Brain pericyte (primary cell): ENCODE data around the gene MARCHF10.
"Not testable (repeated sequence)": the region's sequence is repeated elsewhere in the genome, so short reads cannot be mapped to it uniquely, and the experiment has no call there.

Experiments
- DNase-seq: peaks from one replicate; pipeline ENCODE4 v3.0.0-alpha.2; 2012; ENCODE audit warnings: low read depth, low spot score

Gene MARCHF10

DNA sequence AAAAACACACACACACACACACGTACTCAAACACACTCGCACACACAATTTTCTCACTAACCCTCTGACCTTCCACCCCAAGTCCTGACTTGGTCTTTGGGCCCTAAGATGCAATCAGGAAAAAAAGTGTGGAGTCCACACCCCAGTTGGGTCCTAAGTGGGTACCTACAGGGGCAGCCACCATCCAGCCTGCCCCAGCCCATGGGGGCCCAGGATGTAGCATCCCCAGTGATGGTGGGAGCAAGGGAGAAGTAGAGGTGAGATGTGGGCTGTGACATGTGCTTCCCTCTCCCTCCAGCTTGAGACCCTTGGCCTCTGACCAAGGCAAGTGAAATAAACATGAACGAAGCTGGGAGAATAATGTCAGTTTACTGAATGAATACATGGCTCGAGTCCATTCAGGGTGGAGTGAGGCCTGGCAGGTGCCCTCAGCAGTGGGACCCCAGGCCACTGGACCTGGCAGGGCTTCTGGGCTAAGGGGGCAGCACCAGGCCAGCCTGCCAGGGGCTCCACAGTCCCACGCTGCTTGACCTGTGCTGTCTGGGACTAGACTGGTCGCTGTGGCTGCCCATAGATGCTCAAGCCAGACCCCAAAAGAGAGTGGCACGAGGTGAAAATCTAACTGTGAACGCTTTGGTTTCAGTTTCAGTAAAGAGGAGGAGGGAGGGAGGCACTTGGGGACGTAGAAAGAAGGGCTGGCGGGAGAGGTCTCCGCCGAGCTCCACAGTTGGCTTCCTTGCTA, 107.0 kb downstream of the MARCHF10 start:
- DNase-seq, result no peak

DNA sequence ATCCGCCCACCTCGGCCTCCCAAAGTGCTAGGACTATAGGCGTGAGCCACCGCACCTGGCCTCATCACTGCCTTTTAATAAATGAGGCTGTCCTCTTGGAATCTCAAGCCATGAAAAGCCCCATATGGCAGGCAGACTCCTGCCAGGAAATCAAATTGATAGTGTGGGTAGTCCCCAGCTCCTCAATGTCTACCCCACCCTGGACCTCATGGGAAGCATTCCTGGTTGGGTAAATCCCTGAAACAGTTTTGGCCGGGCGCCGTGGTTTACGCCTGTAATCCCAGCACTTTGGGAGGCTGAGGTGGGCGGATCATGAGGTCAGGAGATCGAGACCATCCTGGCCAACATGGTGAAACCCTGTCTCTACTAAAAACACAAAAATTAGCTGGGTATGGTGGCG, 109.7 kb downstream of the MARCHF10 start:
- not testable (repeated sequence) for DNase-seq

DNA sequence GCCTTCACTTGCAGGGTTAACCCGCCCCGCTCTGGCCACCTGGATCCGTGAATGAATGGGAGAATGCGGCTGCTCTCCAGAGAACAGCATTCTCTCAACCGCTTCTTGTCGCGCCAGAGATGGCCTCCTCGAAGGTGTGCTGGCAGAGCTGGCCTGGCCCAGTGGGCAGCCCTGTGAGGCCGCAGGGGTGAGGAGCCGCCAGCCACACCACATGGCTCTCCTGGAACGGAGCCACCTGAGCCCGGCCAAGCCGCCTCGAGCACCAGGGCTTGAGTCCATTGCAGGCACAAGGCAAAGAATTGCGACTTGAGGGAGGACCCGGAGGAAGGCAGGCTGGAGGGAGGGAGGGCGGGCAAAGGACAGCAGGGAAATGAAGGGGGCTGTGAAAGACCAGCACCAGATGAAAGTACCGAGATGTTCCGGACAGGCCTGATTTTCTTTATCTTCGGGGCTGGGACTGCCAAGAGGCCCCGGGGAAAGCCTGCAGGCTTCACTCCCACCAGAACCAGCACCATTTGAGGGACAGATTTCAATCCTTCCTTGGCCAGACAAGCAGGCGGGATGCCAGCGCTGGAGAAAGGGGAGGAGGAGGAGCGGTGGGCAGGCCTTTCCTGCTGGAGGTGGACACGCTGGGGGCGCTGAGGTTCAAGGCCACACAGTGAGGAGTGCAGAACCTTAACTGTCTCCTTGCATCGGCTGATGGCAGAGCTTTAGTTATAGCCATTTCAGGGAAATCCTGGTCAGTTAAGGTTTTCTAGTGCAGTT, 111.2 kb downstream of the MARCHF10 start:
- DNase-seq, result no peak

DNA sequence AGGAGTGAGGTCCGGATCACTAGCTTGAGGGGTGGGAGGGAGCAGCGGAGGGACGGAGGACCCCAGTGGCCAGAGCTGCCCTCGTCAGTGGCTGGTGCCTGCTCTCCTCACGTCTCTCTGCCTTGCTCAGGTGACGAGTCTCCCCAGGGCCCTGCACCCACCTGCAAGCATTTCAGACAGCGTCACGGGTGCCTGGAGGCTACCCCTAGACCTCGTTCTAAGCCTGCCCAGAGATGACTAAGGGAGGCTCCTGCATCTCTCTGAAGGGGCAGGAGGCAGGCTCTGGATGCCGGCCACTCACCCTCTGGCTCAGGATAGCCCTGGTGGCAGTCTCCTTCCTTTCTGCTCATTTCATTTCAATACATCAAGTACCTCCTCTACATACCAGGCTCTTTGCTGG, 111.9 kb downstream of the MARCHF10 start:
- DNase-seq, result no peak

DNA sequence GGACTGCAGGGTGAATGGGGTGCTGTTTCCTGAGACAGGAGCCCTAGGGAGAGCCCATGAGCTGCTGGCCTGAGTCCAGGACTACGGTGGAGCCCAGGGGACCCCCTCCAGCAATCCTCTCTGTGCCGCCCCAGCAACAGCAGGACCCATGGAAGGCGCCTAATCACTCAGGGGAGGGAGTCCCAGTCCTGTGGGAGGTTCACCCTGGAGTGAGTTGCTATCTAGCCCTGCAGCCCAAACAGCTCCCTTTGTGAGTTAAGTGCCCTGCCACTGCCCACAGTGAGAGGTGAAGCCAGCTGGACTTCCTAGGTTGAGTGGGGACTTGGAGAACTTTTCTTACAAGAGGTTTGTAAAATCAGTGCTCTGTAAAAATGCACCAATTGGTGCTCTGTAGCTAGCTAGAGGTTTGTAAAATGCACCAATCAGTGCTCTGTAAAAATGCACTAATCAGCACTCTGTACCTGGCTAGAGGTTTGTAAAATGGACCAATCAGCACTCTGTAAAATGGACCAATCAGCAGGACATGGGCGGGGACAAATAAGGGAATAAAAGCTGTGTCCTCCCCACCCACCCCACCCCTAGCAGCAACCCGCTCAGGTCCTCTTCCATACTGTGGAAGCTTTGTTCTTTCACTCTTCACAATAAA, 112.9 kb downstream of the MARCHF10 start:
- not testable (repeated sequence) for DNase-seq

DNA sequence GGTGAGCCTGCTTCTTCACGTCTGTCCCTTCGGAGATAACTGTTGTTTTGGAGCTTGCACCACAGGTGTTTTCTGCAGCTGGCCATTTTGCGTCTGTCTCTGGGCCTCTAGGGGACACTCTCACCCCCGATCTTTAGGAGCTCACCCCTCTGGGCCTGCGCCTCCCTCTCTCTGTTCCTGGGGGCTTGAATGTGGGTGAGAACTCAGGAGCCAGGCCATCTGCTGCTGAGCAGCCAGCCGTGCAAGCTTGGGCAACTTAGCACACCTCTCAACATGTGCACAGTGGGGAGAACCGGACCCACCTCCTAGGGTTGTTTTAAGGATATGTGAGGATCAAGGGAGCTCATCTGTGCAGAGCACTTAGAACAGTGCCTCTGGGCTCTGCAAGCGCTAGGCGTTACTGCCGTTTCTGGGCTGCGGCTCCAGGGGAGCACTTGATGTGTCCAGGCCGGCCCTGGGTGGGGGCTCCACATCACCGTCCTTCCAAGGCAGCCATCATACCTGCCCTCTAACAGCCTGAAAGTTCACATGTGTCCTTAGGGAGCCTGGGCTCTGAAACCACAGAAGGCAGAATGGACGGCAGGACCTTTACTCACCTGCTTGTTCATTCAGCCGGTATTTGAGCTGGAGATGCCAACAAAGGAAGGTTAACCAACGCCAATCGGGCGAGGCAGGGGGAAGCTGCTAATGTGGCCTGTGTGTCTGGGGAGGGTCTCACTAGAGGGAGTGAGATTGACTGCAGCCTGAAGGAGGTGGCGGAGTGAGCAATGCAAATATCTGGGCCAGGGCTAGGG, 114.3 kb downstream of the MARCHF10 start:
- DNase-seq, result no peak

DNA sequence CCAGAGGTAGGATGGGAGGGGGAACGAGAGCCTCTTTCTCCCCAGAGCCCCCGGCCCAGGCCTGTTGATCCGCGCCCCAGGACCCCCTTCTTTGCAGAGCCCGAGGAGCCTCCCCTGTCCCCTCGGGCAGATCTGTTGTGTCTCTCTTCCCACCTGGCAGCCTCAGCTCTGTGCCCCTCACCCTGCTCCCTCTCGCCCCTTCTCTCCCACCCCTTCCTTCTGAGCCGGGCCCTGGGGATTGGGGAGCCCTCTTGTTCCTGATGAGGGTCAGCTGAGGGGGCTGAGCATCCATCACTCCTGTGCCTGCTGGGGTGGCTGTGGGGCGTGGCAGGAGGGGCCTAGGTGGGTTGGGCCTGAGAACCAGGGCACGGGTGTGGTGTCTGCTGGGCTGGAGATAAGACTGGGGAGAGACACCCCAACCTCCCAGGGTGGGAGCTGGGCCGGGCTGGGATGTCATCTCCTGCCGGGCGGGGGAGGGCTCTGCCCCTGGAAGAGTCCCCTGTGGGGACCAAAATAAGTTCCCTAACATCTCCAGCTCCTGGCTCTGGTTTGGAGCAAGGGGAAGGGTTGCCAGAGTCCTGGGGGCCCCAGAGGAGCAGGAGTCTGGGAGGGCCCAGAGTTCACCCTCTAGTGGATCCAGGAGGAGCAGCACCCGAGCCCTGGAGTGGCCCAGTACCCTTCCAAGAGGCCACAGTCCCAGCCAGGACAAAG, 115.2 kb downstream of the MARCHF10 start:
- DNase-seq, result no peak

DNA sequence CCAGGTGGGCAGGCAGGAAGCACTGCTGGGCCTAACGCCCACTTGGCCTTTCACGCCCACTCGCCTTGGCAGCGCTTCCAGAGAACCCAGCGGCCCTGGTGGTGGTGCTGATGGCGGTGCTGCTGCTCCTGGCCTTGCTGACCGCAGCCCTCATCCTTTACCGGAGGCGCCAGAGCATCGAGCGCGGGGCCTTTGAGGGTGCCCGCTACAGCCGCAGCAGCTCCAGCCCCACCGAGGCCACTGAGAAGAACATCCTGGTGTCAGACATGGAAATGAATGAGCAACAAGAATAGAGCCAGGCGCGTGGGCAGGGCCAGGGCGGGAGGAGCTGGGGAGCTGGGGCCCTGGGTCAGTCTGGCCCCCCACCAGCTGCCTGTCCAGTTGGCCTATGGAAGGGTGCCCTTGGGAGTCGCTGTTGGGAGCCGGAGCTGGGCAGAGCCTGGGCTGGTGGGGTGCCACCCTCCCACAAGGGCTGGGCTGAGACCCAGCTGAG, 115.9 kb downstream of the MARCHF10 start:
- DNase-seq, result no peak

DNA sequence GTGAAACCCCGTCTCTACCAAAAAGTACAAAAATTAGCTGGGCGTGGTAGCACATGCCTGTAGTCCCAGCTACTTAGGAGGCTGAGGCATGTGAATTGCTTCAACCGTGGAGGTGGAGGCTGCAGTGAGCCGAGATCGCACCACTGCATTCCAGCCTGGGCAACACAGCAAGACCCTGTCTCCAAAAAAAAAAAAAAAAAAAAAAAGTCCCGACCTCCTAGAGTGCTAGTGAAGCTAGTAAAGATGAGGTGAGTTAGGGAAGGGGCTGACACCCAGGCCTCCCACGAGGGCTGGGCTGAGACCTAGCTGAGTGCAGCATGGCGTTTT, 116.6 kb downstream of the MARCHF10 start:
- not testable (repeated sequence) for DNase-seq

DNA sequence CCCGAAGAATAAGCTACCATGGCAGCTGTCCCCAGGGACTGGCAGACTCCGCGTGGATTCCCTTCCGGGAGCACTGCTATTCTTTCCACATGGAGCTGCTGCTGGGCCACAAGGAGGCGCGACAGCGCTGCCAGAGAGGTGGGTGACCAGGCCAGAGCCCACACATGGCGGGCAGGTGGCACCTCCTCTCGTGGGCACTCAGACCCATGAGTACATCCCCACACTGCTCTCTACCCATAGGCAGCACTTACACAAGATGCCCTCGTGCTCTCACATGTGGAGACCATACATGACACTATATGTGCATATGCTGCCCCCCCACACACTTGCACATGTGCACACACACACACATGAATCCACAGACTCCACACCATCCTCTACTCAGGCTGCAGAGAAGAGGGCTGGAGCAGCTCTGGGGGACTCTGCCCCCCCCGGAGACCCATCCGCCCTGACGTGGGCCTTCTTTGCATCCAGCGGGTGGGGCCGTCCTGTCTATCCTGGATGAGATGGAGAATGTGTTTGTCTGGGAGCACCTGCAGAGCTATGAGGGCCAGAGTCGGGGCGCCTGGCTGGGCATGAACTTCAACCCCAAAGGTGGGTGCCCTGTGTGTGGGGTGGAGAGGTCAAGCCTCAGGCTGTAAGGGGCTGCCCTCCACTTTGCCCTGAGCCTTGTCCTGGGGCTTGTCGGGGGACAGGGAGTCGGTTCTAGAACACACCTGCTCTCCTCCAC, 117.8 kb downstream of the MARCHF10 start:
- no peak for DNase-seq

DNA sequence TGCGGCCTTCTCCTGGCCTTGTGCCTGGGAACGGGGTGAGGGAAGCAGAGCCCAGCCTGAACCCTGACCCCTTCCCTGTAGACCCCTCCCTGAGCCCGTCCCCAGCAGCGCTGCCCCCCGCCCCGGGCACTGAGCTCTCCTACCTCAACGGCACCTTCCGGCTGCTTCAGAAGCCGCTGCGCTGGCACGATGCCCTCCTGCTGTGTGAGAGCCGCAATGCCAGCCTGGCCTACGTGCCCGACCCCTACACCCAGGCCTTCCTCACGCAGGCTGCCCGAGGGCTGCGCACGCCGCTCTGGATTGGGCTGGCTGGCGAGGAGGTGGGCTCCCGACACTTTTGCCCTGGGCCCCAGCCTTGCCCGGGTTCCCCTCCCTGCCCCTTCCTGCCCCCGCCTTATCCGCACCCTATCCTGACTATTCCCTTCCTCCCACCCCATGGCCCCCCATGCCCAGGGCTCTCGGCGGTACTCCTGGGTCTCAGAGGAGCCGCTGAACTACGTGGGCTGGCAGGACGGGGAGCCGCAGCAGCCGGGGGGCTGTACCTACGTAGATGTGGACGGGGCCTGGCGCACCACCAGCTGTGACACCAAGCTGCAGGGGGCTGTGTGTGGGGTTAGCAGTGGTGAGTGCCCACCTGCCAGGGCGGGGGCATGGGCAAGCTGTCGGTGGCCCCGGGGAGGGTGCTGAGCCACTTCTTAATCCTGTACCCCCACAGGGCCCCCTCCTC, 118.5 kb downstream of the MARCHF10 start:
- DNase-seq, result no peak

DNA sequence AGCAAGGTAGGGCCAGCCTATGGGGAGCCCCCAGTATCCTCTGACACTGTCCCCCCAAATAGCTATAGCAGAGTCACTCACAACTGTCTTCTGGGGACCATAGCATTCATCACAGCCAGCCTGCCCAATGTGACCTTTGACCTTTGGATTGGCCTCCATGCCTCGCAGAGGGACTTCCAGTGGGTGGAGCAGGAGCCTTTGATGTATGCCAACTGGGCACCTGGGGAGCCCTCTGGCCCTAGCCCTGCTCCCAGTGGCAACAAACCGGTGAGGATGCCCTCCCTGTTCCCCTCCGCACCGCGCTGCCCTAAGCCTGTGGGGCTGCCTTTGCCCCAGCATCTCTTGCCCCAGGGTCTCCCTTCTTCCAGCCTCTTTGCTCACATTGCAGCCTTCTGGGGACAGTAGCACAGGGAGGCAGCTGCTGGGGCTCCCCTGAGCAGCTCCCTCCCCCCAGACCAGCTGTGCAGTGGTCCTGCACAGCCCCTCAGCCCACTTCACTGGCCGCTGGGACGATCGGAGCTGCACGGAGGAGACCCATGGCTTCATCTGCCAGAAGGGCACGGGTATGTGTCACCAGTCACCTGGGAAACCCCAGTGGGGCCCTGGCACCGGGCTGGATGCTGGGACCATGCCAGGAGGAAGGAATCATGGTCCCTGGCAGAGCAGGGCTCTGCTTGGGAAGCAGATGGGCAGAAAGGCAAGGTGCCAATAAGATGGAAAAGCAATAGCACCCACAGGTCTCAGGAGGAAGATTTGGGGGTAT, 119.5 kb downstream of the MARCHF10 start:
- no peak for DNase-seq

DNA sequence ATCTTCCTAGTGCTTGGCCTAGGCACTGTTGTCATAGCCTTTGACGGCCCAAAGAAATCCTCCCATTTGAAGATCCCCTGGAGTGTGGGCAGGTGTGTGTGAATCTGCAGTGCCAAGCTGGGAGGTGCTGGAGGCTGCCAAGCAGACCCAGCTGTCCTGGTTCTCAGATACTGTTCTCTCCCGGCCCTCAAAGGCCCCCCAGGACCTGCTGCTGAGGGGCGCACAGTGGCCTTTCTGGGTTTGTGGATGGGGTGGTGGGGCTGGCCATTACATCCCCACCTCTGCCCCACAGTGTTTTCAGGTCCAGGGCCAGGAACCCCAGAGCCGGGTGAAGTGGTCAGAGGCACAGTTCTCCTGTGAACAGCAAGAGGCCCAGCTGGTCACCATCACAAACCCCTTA, 120.1 kb downstream of the MARCHF10 start:
- DNase-seq, result no peak

DNA sequence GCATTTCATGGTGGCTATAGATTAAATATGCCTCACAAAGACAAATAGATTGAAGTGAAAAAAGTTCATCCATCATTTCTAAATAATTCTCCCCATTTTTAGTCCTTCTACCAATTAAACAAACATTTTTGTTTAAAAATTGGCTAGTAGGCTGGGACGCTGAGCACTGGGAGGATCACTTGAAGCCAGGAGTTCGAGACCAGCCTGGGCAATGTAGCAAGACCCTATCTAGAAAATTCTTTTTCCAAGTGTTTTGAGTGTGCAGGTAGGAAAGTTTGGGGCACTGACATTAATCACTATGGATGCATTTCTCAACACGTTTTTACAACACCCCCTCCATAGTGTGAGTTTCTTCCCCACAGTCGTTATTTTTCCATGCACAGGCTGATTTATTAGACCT, 123.9 kb downstream of the MARCHF10 start:
- DNase-seq, result no peak

DNA sequence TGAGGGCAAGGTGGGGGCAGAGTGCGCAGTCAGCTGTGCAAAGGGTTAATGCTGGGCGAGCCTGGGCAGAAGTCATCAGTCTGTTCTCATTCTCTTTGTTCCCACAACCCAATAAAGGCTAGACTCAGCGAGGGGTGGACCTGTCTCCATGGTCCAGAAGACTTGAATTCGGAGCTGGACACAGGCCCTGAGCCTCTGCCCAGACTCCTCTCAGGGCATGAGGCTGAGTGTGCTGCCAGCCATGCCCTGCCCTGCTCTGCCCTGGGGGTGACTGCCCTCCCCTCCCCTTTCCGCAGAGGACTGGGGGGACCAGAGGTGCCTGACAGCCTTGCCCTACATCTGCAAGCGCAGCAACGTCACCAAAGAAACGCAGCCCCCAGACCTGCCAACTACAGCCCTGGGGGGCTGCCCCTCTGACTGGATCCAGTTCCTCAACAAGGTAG, 126.2 kb downstream of the MARCHF10 start:
- DNase-seq, result no peak

DNA sequence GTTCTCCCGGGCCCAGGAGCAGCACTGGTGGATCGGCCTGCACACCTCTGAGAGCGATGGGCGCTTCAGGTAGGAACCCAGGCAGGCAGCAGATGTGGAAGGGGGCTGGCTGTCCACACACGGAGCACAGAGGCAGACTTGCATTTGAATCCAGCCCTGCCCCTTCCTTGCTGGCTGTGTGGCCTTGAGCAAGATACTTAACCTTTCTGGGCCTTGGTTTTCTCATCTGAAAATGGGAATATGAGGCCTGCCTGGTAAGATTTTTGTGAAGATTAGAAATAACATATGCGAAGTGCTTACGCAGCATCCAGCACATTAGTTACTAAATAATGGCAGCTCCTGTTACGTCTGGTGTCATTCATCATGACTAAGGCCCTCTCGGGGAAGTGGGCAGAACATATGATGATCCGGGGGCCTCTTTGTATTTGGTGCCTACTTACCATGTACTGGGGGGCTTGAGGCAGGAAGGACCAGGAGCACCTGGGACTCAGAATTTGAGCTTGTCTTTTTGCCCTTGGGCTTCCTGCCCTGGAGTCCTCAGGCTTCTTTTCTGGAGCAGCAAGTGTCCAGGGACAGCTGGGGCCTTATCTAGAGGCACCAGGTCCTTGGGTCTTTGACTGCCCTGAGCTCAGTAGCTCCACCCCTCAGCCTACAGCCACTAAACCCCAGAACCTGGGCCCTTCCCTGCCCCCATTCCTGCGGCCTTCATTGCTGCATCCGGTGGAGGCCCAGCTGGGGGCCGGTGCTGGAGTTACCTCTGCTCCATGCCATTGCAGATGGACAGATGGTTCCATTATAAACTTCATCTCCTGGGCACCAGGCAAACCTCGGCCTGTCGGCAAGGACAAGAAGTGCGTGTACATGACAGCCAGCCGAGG, 126.8 kb downstream of the MARCHF10 start:
- no peak for DNase-seq

DNA sequence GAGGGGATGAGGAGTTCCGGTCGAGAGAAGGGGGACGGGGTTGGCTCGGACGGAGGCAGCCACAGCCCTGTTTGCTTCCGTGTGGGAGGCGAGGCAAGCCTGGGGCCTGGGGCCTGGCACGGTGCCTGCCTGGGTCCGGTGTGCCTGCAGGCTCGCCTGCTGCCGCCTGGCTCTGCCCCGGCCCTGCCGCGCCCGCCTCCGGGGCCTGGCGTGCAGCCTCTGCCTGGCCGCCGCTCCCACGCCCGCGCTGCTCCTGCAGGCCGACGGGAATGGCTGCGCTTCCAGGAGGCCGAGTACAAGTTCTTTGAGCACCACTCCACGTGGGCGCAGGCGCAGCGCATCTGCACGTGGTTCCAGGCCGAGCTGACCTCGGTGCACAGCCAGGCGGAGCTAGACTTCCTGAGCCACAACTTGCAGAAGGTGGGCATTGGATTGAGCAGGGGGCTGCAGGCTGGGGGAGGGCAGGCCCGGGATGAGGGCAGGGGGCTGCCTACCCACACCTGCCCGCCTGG, 127.5 kb downstream of the MARCHF10 start:
- DNase-seq, result no peak

DNA sequence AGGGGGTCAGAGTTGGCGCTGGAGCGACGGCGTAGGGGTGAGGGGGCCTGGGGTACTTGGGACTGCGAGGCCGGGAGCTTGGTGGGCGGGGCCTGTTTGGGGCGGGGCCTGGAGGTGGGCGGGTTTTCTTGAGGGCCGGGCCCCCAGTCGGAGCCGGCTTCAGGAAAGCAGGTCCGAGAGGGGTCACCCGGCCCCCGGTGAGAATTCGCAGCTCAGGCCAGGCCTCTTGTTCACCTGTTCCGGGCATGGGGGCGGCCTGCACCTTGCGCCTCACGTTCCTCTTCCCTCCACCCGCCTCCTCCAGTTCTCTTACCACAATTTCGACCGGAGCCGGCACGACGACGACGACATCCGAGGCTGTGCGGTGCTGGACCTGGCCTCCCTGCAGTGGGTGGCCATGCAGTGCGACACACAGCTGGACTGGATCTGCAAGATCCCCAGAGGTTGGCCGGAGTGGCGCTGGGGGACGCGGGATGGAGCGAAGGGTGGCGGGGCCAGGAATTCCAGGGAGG, 128.2 kb downstream of the MARCHF10 start:
- no peak for DNase-seq
